PC-3 (cell line): Measurements from ENCODE around the gene ZFYVE27.

Experiments used
- CTCF ChIP-seq: fragments of 300-600 bp; sonication (generic); conservative IDR thresholded peaks from 2 replicates; pipeline ENCODE4 v1.5.1; 2017; ENCODE audit warnings: antibody characterized with exemption, low read depth, mild to moderate bottlenecking, low read length
- EZH2phosphoT487 ChIP-seq: fragments of 300-600 bp; sonication (generic); IDR thresholded peaks from 2 replicates; pipeline ENCODE4 v1.6.1; 2018; ENCODE audit warnings: mild to moderate bottlenecking, antibody characterized with exemption, low read length, borderline replicate concordance

- TF ChIP-seq CTCF (no peak), EZH2phosphoT487 (no peak)
Observed at GRCh38 chr10:97719602-97720001, 17.3 kb upstream of the ZFYVE27 start.
